Smooth muscle cell (in vitro differentiated cells): Measurements from ENCODE around the gene ARHGAP12. TPM values are rescaled to one million over a fixed set of nuclear protein-coding genes. Genes with fewer than 3 reads are reported as not detected.

Experiments used
- DNase-seq: peaks from one replicate; lab custom pipeline; 2025; ENCODE audit not compliant: unreplicated experiment; lab: John Stamatoyannopoulos, UW
- H2AFZ ChIP-seq: fragments of 200-600 bp; sonication (generic); 2 replicates; pipeline ENCODE4 v1.6.0; 2016; ENCODE audit warnings: antibody characterized with exemption, low read depth, mild to moderate bottlenecking
- H3F3A ChIP-seq: fragments of 200-600 bp; sonication (generic); 2 replicates; pipeline ENCODE4 v1.6.0; 2017; ENCODE audit warnings: antibody characterized with exemption, low read depth
- H3K27ac ChIP-seq: fragments of 200-600 bp; sonication (generic); 2 replicates; pipeline ENCODE4 v1.5.1; 2016; ENCODE audit warnings: low read depth, mild to moderate bottlenecking
- H3K27me3 ChIP-seq: fragments of 200-600 bp; sonication (generic); 2 replicates; pipeline ENCODE4 v1.6.1; 2016; ENCODE audit warnings: low read depth, mild to moderate bottlenecking
- H3K36me3 ChIP-seq: fragments of 200-600 bp; sonication (generic); 2 replicates; pipeline ENCODE4 v1.5.1; 2016; ENCODE audit warnings: low read depth
- H3K4me1 ChIP-seq: fragments of 200-600 bp; sonication (generic); 2 replicates; pipeline ENCODE4 v1.5.1; 2016; ENCODE audit warnings: low read depth
- H3K4me2 ChIP-seq: fragments of 200-600 bp; sonication (generic); 2 replicates; pipeline ENCODE4 v1.6.0; 2016; ENCODE audit warnings: mild to moderate bottlenecking
- H3K4me3 ChIP-seq: fragments of 200-600 bp; sonication (generic); 2 replicates; pipeline ENCODE4 v1.5.1; 2016; ENCODE audit warnings: mild to moderate bottlenecking
- H3K79me2 ChIP-seq: fragments of 200-600 bp; sonication (generic); 2 replicates; pipeline ENCODE4 v1.6.0; 2016; ENCODE audit warnings: low read depth, mild to moderate bottlenecking
- H3K9ac ChIP-seq: fragments of 200-600 bp; sonication (generic); 2 replicates; pipeline ENCODE4 v1.6.0; 2016; ENCODE audit warnings: low read depth
- H3K9me3 ChIP-seq: fragments of 200-600 bp; sonication (generic); replicated peaks from 2 replicates; pipeline ENCODE4 v1.5.1; 2016; ENCODE audit warnings: low read depth
- H4K20me1 ChIP-seq: fragments of 200-600 bp; sonication (generic); 2 replicates; pipeline ENCODE4 v1.6.0; 2016; ENCODE audit warnings: low read depth
- CTCF ChIP-seq: fragments of 200-600 bp; sonication (generic); IDR thresholded peaks from 2 replicates; pipeline ENCODE4 v1.5.1; 2017; ENCODE audit warnings: borderline replicate concordance, mild to moderate bottlenecking, antibody characterized with exemption; ENCODE audit not compliant: insufficient read depth, poor library complexity, severe bottlenecking
- WGBS: methylation state at CpG from one replicate; pipeline ENCODE4 v1.1.7; 2016; ENCODE audit warnings: low lambda C conversion rate; 5-methylcytosine and 5-hydroxymethylcytosine counted together
- polyA plus RNA-seq: library from polyadenylated mRNA; unstranded; fragments of >200 nt; fragmentation: Nextera tagmentation; extraction: Ambion mirVana; gene quantifications from 2 replicates; pipeline ENCODE4 v1.2.1, GENCODE V29; 2016
- total RNA-seq: library from RNA; depleted of rRNA; stranded (reverse); fragments of >200 nt; gene quantifications from 2 replicates; pipeline ENCODE4 v1.2.3, GENCODE V29; 2014

The ARHGAP12 gene
- total and polyA plus RNA-seq, 2 experiments from 2014 or later: 14.5 to 46.2 TPM

- H3K79me2 ChIP-seq: peaks cover 41% of the 10 kb centered on the region
- WGBS: 97% methylated on average over 2 of the region's 2 CpGs
Observed at GRCh38 chr10:31884386-31884785, 44.2 kb downstream of the ARHGAP12 start.

GRCh38 chr10:31883397-31883796 lies 45.2 kb downstream of the ARHGAP12 start:
- no peak overlapping the region for H2AFZ ChIP-seq
- WGBS: 89% methylated on average over 3 of the region's 3 CpGs
- no peak overlapping the region for H3K9ac ChIP-seq
- peaks cover 44% of the 10 kb centered on the region for H4K20me1 ChIP-seq
- H3K36me3 ChIP-seq: no peaks in the 10 kb centered on the region
- H3K4me2 ChIP-seq: no peak overlapping the region
- H3K4me1 ChIP-seq: no peaks in the 10 kb centered on the region
- no peaks in the 10 kb centered on the region for H3K9me3 ChIP-seq
- H3K27ac ChIP-seq: no peak overlapping the region
- H3K27me3 ChIP-seq: no peaks in the 10 kb centered on the region
- peaks cover 31% of the 10 kb centered on the region for H3K79me2 ChIP-seq
- H3K4me3 ChIP-seq: no peak overlapping the region
- H3F3A ChIP-seq: no peaks in the 10 kb centered on the region
- TF ChIP-seq CTCF: no peak
- no peak for DNase-seq

More at GRCh38 chr10:31884386-31884785, 44.2 kb downstream of the ARHGAP12 start:
- Histone ChIP-seq H3K36me3 (no peaks in the 10 kb centered on the region), H3K4me2 (no peak overlapping the region), H2AFZ (no peak overlapping the region), H3K4me3 (no peak overlapping the region), H3K4me1 (no peaks in the 10 kb centered on the region), H3K27me3 (no peaks in the 10 kb centered on the region), H3F3A (no peaks in the 10 kb centered on the region), H3K27ac (no peak overlapping the region), H4K20me1 (peaks cover 54% of the 10 kb centered on the region), H3K9me3 (no peaks in the 10 kb centered on the region), H3K9ac (no peak overlapping the region)
- no peak for TF ChIP-seq CTCF
- no peak for DNase-seq

GRCh38 chr10:31878486-31878885 lies 50.1 kb downstream of the ARHGAP12 start:
- Histone ChIP-seq H3K27ac (no peak overlapping the region), H3F3A (no peaks in the 10 kb centered on the region), H3K9ac (no peak overlapping the region), H3K36me3 (no peaks in the 10 kb centered on the region), H3K27me3 (no peaks in the 10 kb centered on the region), H3K4me3 (no peak overlapping the region), H2AFZ (no peak overlapping the region), H3K4me1 (no peaks in the 10 kb centered on the region), H4K20me1 (peaks cover 45% of the 10 kb centered on the region), H3K79me2 (peaks cover 25% of the 10 kb centered on the region), H3K4me2 (no peak overlapping the region), H3K9me3 (no peaks in the 10 kb centered on the region)
- no peak for DNase-seq
- no peak for TF ChIP-seq CTCF

- WGBS: 81% methylated on average over 6 of the region's 6 CpGs
- no peaks in the 10 kb centered on the region for H3F3A ChIP-seq
- no peak overlapping the region for H3K9ac ChIP-seq
- no peak overlapping the region for H2AFZ ChIP-seq
- no peak overlapping the region for H3K27ac ChIP-seq
- H3K79me2 ChIP-seq: peaks cover 35% of the 10 kb centered on the region
- no peak for TF ChIP-seq CTCF
- H3K27me3 ChIP-seq: no peaks in the 10 kb centered on the region
- H3K36me3 ChIP-seq: no peaks in the 10 kb centered on the region
- no peak overlapping the region for H3K4me3 ChIP-seq
- peaks cover 53% of the 10 kb centered on the region for H4K20me1 ChIP-seq
- no peak for DNase-seq
- no peaks in the 10 kb centered on the region for H3K9me3 ChIP-seq
- H3K4me1 ChIP-seq: no peaks in the 10 kb centered on the region
- H3K4me2 ChIP-seq: no peak overlapping the region
Observed at GRCh38 chr10:31876652-31877352, 51.8 kb downstream of the ARHGAP12 start.
